NCI-H2081 treated with DMSO at 0.1 percent for 48 hours (cell line): ENCODE results near the gene BACH2.
"Not testable (repeated sequence)": the region's sequence is repeated elsewhere in the genome, so short reads cannot be mapped to it uniquely, and the experiment has no call there.

Source experiments
- DNase-seq: peaks from one replicate; lab custom pipeline; 2025; lab: John Stamatoyannopoulos, UW

Gene BACH2

GRCh38 chr6:90180526-90180925 is 116.1 kb downstream of the BACH2 start:
- no peak for DNase-seq

- no peak for DNase-seq
Measured at GRCh38 chr6:90179190-90180169, 117.2 kb downstream of the BACH2 start.

GRCh38 chr6:90178384-90178855 is 118.2 kb downstream of the BACH2 start:
- DNase-seq: no peak

GRCh38 chr6:90177544-90178383 is 118.9 kb downstream of the BACH2 start:
- no peak for DNase-seq

- DNase-seq: no peak
Measured at GRCh38 chr6:90175627-90176538, 120.8 kb downstream of the BACH2 start.

- no peak for DNase-seq
Measured at GRCh38 chr6:90173262-90173925, 123.2 kb downstream of the BACH2 start.

- DNase-seq: no peak
Measured at GRCh38 chr6:90170601-90171000, 126.0 kb downstream of the BACH2 start.

- DNase-seq: no peak
Measured at GRCh38 chr6:90169374-90169773, 127.3 kb downstream of the BACH2 start.

GRCh38 chr6:90168693-90169131 is 127.9 kb downstream of the BACH2 start:
- DNase-seq: no peak

- DNase-seq: no peak
Measured at GRCh38 chr6:90167514-90168379, 128.9 kb downstream of the BACH2 start.

- not testable (repeated sequence) for DNase-seq
Measured at GRCh38 chr6:90166155-90166924, 130.3 kb downstream of the BACH2 start.

GRCh38 chr6:90162648-90163387 is 133.8 kb downstream of the BACH2 start:
- DNase-seq: no peak

- DNase-seq: no peak
Measured at GRCh38 chr6:90160013-90160412, 136.6 kb downstream of the BACH2 start.

- no peak for DNase-seq
Measured at GRCh38 chr6:90159452-90159851, 137.2 kb downstream of the BACH2 start.

- no peak for DNase-seq
Measured at GRCh38 chr6:90158936-90159335, 137.7 kb downstream of the BACH2 start.

GRCh38 chr6:90157441-90157840 is 139.2 kb downstream of the BACH2 start:
- no peak for DNase-seq

- DNase-seq: no peak
Measured at GRCh38 chr6:90156861-90157260, 139.8 kb downstream of the BACH2 start.

- no peak for DNase-seq
Measured at GRCh38 chr6:90154755-90155470, 141.7 kb downstream of the BACH2 start.
